Common myeloid progenitor, CD34-positive (primary cell): Measurements from ENCODE around the gene NKAPD1.
A peak's percentile ranks its signal among the peaks of the same experiment; 100 is the strongest.
"Not testable (repeated sequence)": the region's sequence is repeated elsewhere in the genome, so short reads cannot be mapped to it uniquely, and the experiment has no call there.

ENCODE experiments used
- CTCF ChIA-PET: fragments of 350-600 bp; sonication (Branson Sonifier 250); formaldehyde crosslinking; loops from one replicate; lab custom pipeline; 2021; ENCODE audit warnings: antibody characterized with exemption; lab: Charles Lee
- POLR2A ChIA-PET: fragments of 350-600 bp; sonication (Branson Sonifier 250); formaldehyde crosslinking; loops from one replicate; lab custom pipeline; 2021; ENCODE audit warnings: antibody characterized with exemption; lab: Charles Lee
- DNase-seq, 3 donors: peaks; one replicate each; pipeline versions ENCODE4 v3.0.0 to v3.0.0-alpha.2; 2013
- H3K27ac ChIP-seq, 2 experiments: 1 replicate in 1 of 2; 2 replicates in 1 of 2; pipeline ENCODE4 v1.7.0; 2013; ENCODE audit warnings: inconsistent platforms in 2 of 2, low read length in 2 of 2, mild to moderate bottlenecking in 2 of 2, low read depth in 1 of 2, moderate library complexity in 1 of 2; ENCODE audit not compliant: severe bottlenecking in 2 of 2, insufficient read depth in 1 of 2, poor library complexity in 1 of 2
- H3K27me3 ChIP-seq, 5 experiments: replicated peaks in 2 of 5; 1 replicate in 3 of 5; 2 replicates in 2 of 5; pipeline versions ENCODE4 v1.6.1 to v1.7.0; 2013; ENCODE audit warnings: low read length in 4 of 5, mild to moderate bottlenecking in 2 of 5, moderate library complexity in 2 of 5, inconsistent platforms in 1 of 5; ENCODE audit not compliant: insufficient read depth in 5 of 5, control insufficient read depth in 4 of 5
- H3K36me3 ChIP-seq, 4 experiments: 1 replicate in 2 of 4; 2 replicates in 2 of 4; pipeline versions ENCODE4 v1.6.1 to v1.7.0; 2013; ENCODE audit warnings: low read length in 3 of 4, control low read depth in 1 of 4, mild to moderate bottlenecking in 1 of 4; ENCODE audit not compliant: control insufficient read depth in 4 of 4, insufficient read depth in 4 of 4
- H3K4me1 ChIP-seq, 4 experiments: 1 replicate in 3 of 4; 2 replicates in 1 of 4; pipeline versions ENCODE4 v1.6.1 to v1.7.1; 2013; ENCODE audit warnings: low read length in 3 of 4, mild to moderate bottlenecking in 3 of 4, control low read depth in 1 of 4, inconsistent platforms in 1 of 4, moderate library complexity in 1 of 4; ENCODE audit not compliant: control insufficient read depth in 4 of 4, insufficient read depth in 4 of 4; ENCODE audit errors: control extremely low read depth in 1 of 4
- H3K4me3 ChIP-seq, 7 experiments: 1 replicate in 4 of 7; 2 replicates in 3 of 7; pipeline versions ENCODE4 v1.5.1 to v1.7.0; 2013; ENCODE audit warnings: mild to moderate bottlenecking in 7 of 7, low read length in 6 of 7, moderate library complexity in 6 of 7, inconsistent platforms in 2 of 7, low read depth in 2 of 7, control low read depth in 1 of 7; ENCODE audit not compliant: insufficient read depth in 4 of 7, control insufficient read depth in 1 of 7; ENCODE audit errors: extremely low read depth in 1 of 7
- H3K9me3 ChIP-seq, 5 experiments: 1 replicate in 4 of 5; 2 replicates in 1 of 5; pipeline versions ENCODE4 v1.6.1 to v1.7.1; 2013; ENCODE audit warnings: low read length in 4 of 5, mild to moderate bottlenecking in 2 of 5, inconsistent platforms in 1 of 5, low read depth in 1 of 5, moderate library complexity in 1 of 5; ENCODE audit not compliant: control insufficient read depth in 4 of 5, insufficient read depth in 2 of 5; ENCODE audit errors: control extremely low read depth in 1 of 5
- WGBS: methylation state at CpG from one replicate; pipeline ENCODE4 v1.1.5; 2013; ENCODE audit not compliant: insufficient coverage; 5-methylcytosine and 5-hydroxymethylcytosine counted together

The NKAPD1 gene

GRCh38 chr11:112086422-112087191, 12.5 kb downstream of the NKAPD1 start, which contains the start of the genes SDHD and TIMM8B:
Gene SDHD, plus strand, starts transcription at chr11:112086873. Its CDS starts 35 bp downstream, at chr11:112086908.
Gene TIMM8B, minus strand, starts transcription at chr11:112086756. Its CDS starts 33 bp downstream, at chr11:112086723.
- Histone ChIP-seq H3K36me3 (peaks cover 13 to 72% (median 51%) of the 10 kb centered on the region in 4 experiments), H3K4me1 (peaks cover 10 to 27% (median 19%) of the 10 kb centered on the region in 4 experiments), H3K27me3 (no peaks in the 10 kb centered on the region), H3K27ac (peak within 1 kb of the TSS; percentile 56 to 88), H3K9me3 (no peaks in the 10 kb centered on the region), H3K4me3 (peak within 1 kb of the TSS; percentile 63 to 100 (median 98))
- ChIA-PET POLR2A (no interaction called here), CTCF (interaction anchor here (1.0 to 2.1 kb wide), 7 partner anchors 12 to 194 kb away, joined by 3 to 5 read pairs (median 3); partner anchors contain the start of genes NKAPD1 and PIH1D2)
- DNase-seq = peak; percentile 97 to 99 (median 98)
- WGBS = 0% methylated on average over 38 of the region's 45 CpGs

DNA sequence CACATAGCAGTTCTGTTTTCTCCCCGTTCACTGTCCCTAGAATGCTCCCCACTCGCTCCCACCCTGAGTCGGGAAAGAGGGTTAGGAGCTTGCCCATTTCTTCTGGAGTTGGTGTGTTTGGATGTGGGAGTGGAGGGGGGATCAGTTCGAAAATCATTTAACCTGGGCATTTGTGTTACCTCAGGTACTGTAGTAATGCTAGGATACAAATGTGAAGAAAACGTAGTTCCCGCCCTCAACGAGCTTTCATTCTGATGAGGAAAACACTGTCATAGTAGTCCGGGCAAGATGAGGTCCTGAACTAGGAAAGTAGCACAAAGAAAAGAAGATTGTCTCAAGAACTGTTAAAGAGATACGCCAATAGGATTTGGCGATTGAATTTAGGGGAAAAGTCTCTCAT, 13.1 kb downstream of the NKAPD1 start:
- ChIA-PET CTCF (interaction anchor here (1.0 to 2.1 kb wide), 7 partner anchors 10 to 105 kb away, joined by 3 to 5 read pairs (median 3); partner anchors contain the start of genes NKAPD1 and PIH1D2), POLR2A (no interaction called here)
- H3K36me3 ChIP-seq = peaks cover 13 to 71% (median 50%) of the 10 kb centered on the region in 4 experiments
- 26% methylated on average over 7 of the region's 10 CpGs for WGBS
- H3K9me3 ChIP-seq = no peaks in the 10 kb centered on the region
- H3K4me3 ChIP-seq = peak overlapping the region; percentile 63 to 100 (median 98)
- peak overlapping the region; percentile 56 to 88 for H3K27ac ChIP-seq
- peaks cover 10 to 27% (median 19%) of the 10 kb centered on the region in 4 experiments for H3K4me1 ChIP-seq
- peak in 1 of 3 donors; percentile 8 for DNase-seq
- no peaks in the 10 kb centered on the region for H3K27me3 ChIP-seq

GRCh38 chr11:112095302-112095701, 21.2 kb downstream of the NKAPD1 start:
- CTCF ChIA-PET = interaction anchor here (1.5 kb wide), 1 partner anchor 18 kb away, joined by 3 read pairs; no protein-coding TSS in a partner anchor
- WGBS = no CpG with 5 or more reads among the region's 2 CpGs
- H3K36me3 ChIP-seq = peaks cover 11 to 56% (median 33%) of the 10 kb centered on the region in 4 experiments
- POLR2A ChIA-PET, H3K27ac ChIP-seq, DNase-seq, H3K4me3 ChIP-seq, H3K4me1 ChIP-seq, H3K27me3 ChIP-seq, H3K9me3 ChIP-seq: not testable (repeated sequence)

DNA sequence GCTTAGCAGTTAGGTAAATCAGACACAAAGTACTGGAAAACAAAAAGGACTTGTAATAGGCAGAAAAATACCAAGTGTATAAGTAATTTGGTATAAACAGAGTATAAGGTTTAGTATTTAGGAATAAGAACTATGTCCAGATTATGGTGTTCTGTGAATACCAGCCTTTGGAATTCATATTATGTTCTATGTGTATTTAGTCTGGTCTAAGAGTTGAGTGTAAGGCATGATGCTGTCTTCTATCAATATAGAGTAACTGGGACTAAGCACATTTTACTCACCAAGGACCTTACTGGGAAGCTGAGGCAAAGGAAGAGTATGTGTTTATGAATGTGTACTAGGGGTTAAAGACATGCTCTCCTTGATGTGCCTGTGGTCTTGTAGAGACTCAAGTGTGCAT, 22.1 kb downstream of the NKAPD1 start:
- POLR2A ChIA-PET = interaction anchor here (0.6 kb wide), 1 partner anchor 14 kb away, joined by 3 read pairs; no protein-coding TSS in a partner anchor
- peaks cover 8 to 47% (median 27%) of the 10 kb centered on the region in 4 experiments for H3K36me3 ChIP-seq

DNA sequence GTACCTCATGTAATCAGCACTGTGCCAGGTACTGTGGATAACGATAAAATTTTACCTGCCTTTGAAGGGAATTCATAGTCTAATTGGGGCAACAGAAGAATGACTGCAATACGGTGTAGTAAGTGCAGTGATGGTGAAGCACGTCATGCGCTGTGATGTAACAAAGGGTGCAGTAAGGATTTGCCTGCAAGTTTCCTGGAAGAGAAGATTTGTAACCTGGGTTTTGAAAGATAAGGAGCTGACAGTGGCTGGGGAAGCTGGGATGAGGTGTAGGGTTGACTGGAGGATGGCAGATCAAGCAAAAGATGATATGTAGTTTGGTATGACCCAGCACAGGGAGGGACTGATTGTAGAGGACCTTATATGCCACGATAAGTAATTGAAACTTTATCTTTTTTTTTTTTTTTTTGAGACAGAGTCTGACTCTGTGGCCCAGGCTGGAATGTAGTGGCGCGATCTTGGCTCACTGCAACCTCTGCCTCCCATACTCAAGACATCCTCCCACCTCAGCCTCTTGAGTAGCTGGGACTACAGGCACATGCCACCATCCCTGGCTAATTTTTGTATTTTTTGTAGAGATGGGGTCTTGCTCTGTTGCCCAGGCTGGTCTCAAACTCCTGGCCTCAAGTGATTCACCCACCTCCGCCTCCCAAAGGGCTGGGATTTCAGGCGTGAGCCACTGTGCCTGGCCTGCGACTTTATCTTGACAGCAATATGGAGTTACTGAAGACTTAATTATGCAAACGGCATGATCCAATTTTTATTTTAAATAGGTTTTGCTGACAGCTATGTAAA, 23.8 kb downstream of the NKAPD1 start:
- ChIA-PET POLR2A (no interaction called here), CTCF (interaction anchor here (0.6 to 2.4 kb wide), 5 partner anchors 9 to 1162 kb away, joined by 3 to 7 read pairs (median 3); partner anchors contain the start of genes SDHD and TIMM8B)
- WGBS = 98% methylated on average over 7 of the region's 11 CpGs
- Histone ChIP-seq H3K9me3 (no peaks in the 10 kb centered on the region), H3K27me3 (no peaks in the 10 kb centered on the region), H3K4me3 (no peak overlapping the region), H3K36me3 (peaks cover 4 to 33% (median 16%) of the 10 kb centered on the region in 4 experiments), H3K27ac (no peak overlapping the region), H3K4me1 (no peaks in the 10 kb centered on the region)
- DNase-seq = no peak

More for the DNA sequence above, 22.1 kb downstream of the NKAPD1 start:
- Histone ChIP-seq H3K4me3 (no peak overlapping the region), H3K9me3 (no peaks in the 10 kb centered on the region), H3K4me1 (no peaks in the 10 kb centered on the region), H3K27me3 (no peaks in the 10 kb centered on the region), H3K27ac (no peak overlapping the region)
- CTCF ChIA-PET = interaction anchor here (1.5 to 2.4 kb wide), 3 partner anchors 11 to 81 kb away, joined by 3 to 7 read pairs (median 3); no protein-coding TSS in a partner anchor
- DNase-seq = no peak

DNA sequence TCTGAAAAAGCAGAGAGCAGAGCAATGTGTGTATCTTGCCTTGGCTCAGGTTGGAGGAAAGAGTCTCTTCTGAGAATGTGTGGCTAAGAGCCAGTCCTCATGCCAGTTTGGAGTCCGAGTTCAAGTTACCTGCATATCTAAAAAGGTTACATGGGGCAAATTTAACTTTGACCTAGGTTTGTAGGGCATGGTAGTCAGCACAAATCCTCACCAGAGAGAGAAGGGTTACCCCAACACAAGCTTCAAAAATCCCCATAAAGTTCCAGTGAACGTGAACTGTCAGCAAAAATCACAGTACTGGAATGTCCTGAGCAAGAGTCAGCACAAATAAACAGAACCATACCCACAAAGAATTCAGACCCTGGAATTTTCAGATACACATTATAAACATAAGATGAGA, 26.4 kb downstream of the NKAPD1 start:
- Histone ChIP-seq H3K4me3 (no peak overlapping the region), H3K36me3 (peaks cover 2 to 21% (median 9%) of the 10 kb centered on the region in 4 experiments), H3K27me3 (no peaks in the 10 kb centered on the region), H3K27ac (no peak overlapping the region), H3K9me3 (no peaks in the 10 kb centered on the region), H3K4me1 (no peaks in the 10 kb centered on the region)
- 100% methylated on average over 1 of the region's 2 CpGs for WGBS
- POLR2A ChIA-PET = no interaction called here
- DNase-seq = no peak
- CTCF ChIA-PET = interaction anchor here (1.8 to 3.0 kb wide), 2 partner anchors 13 to 180 kb away, joined by 5 to 10 read pairs; no protein-coding TSS in a partner anchor
